HAP-1 (cell line): ENCODE data around the gene TSTD1.
A peak's percentile ranks its signal among the peaks of the same experiment; 100 is the strongest.

Experiments used
- DNase-seq, 2 experiments: peaks; one replicate each; pipeline ENCODE4 v3.0.0-alpha.2; 2016 to 2020; ENCODE audit warnings: low spot score in 2 of 2
- H3K27me3 ChIP-seq: fragments of 250-450 bp; sonication (Bioruptor Pico); 2 replicates; pipeline ENCODE4 v1.5.1; 2020; ENCODE audit warnings: low read depth, mild to moderate bottlenecking, moderate library complexity
- H3K36me3 ChIP-seq: fragments of 250-450 bp; sonication (Bioruptor Pico); replicated peaks from 2 replicates; pipeline ENCODE4 v1.5.1; 2020; ENCODE audit warnings: mild to moderate bottlenecking
- H3K4me1 ChIP-seq: fragments of 250-450 bp; sonication (Bioruptor Pico); 2 replicates; pipeline ENCODE4 v1.5.1; 2020; ENCODE audit warnings: mild to moderate bottlenecking
- H3K4me3 ChIP-seq: fragments of 250-450 bp; sonication (Bioruptor Pico); 2 replicates; pipeline ENCODE4 v1.5.1; 2020; ENCODE audit warnings: mild to moderate bottlenecking, moderate library complexity
- H3K9me3 ChIP-seq: fragments of 250-450 bp; sonication (Bioruptor Pico); 2 replicates; pipeline ENCODE4 v1.5.1; 2020; ENCODE audit warnings: mild to moderate bottlenecking, moderate library complexity
- in situ Hi-C: fragments of 300-500 bp; cut with MboI; formaldehyde crosslinking; loops from 3 replicates; pipeline ENCODE4 v1.14.3; 2020; ENCODE audit warnings: low sequenced_read_pairs, inconsistent platforms, mixed read lengths

TSTD1 gene

GRCh38 chr1:161054805-161055204, 16.0 kb upstream of the TSTD1 start:
- Histone ChIP-seq H3K36me3 (no peaks in the 10 kb centered on the region), H3K27me3 (no peaks in the 10 kb centered on the region), H3K4me3 (no peak overlapping the region), H3K9me3 (no peaks in the 10 kb centered on the region), H3K4me1 (no peaks in the 10 kb centered on the region)
- DNase-seq: no peak
- in situ Hi-C loops: no loop called here

DNA sequence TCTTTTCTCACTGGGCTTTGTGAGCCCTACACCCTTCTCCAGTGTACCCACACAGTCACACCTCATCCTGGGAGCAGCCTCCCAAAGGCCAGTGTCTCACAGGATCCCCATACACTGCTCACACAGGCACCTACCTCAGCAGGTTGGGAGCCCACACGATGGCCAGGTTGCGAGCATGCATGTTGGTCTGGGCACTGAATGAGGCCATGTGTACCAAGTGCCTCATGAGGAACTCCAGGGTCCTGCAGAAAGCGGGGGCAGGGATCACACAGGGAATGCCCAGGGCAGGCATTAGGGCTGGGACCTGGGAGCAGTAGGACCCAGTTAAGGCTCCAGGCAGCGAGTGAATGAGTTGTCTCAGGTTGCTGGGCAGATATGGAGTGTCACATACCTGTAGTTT, 15.5 kb upstream of the TSTD1 start:
- H3K4me3 ChIP-seq: no peak overlapping the region
- no peaks in the 10 kb centered on the region for H3K36me3 ChIP-seq
- no peaks in the 10 kb centered on the region for H3K27me3 ChIP-seq
- no peaks in the 10 kb centered on the region for H3K9me3 ChIP-seq
- in situ Hi-C loops: no loop called here
- H3K4me1 ChIP-seq: no peaks in the 10 kb centered on the region
- no peak for DNase-seq

DNA sequence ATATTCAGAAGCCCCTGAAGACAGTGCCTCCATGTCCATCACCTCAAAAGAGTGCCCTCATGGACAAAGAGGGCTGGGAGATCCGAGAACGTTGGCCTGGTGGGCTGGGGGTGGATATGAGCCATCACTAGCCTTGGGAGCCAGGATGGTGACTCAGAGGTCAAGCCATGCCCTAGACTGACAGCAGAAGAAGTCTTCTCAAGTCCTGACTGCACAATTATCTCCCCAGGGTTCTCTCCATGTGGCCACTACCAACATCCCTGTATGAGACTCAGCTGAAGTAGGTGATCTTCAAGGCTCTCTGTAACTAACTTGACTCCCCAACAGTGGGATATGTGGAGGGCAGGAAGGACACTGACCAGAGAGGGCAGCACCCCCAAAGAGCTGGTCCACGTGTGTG, 14.1 kb upstream of the TSTD1 start:
- no peaks in the 10 kb centered on the region for H3K36me3 ChIP-seq
- DNase-seq: no peak
- in situ Hi-C loops: no loop called here
- no peaks in the 10 kb centered on the region for H3K4me1 ChIP-seq
- H3K4me3 ChIP-seq: no peak overlapping the region
- H3K27me3 ChIP-seq: no peaks in the 10 kb centered on the region
- no peaks in the 10 kb centered on the region; the same call in 1 of the 2 replicates for H3K9me3 ChIP-seq

DNA sequence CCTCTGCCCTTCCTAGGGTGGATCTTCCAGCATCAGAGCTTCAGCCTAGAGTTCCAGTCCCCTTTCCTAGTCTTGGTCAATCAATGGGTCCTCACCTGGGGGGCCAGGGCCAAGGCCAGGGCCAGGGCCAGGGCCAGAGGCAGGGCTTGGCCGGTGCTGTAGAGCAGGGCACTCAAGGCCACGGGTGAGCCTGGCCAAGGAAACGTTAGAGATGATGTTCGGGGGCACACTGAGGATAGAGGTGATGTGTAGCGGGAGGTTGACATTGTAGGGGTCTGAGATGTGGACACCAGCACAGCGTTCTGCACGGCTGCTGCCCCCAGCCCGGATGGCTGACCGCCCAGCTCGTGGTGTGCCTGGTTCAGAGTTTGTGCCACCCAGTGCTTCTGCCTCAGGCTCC, 12.5 kb upstream of the TSTD1 start:
- in situ Hi-C loops: no loop called here
- H3K4me3 ChIP-seq: no peak overlapping the region
- H3K27me3 ChIP-seq: no peaks in the 10 kb centered on the region
- 0 out of 2 replicates have a peak, but pooled peaks cover 2% of the 10 kb centered on the region for H3K4me1 ChIP-seq
- DNase-seq: no peak
- H3K9me3 ChIP-seq: peaks cover 7% of the 10 kb centered on the region
- H3K36me3 ChIP-seq: no peaks in the 10 kb centered on the region

DNA sequence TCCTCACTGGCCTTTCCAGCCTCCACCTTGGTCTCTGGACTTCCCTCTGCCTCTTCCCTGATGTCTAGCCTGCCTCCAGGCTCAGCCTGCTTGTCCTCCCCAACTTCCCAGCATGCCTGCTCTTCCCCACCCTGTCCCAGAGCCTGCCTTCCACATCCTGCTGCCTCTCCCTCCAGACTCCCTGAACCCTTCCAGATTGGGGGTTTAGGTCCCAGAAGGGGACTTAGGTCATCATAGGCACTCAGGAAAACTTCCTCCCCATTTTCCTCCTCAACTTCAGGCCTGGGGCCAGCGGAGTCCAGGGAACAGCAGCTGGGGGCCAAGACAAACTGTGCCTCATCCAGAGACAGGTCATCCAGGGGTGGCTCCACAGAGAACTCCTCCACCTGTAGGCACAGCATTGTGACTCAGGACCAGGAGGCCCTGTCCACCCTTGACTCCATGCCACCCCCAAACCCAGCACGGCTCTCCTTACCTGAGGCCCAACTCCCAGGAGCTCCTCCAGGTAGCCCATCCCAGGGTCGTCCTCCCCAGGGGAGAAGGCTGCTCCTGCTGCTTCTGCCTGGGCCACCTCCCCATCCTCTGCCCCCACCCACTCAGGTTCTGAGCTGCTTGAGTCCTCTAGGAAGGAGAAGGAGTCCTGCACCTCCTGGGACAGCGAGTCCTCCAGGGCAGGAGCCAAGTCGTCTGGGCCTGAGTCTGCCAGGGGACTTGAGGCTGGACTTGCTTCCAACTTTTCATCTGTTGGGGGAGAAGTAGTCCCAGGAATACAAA, 10.4 kb upstream of the TSTD1 start:
- Histone ChIP-seq H3K36me3 (no peaks in the 10 kb centered on the region), H3K9me3 (peaks cover 9% of the 10 kb centered on the region), H3K27me3 (no peaks in the 10 kb centered on the region), H3K4me1 (peaks cover 8% of the 10 kb centered on the region), H3K4me3 (no peak overlapping the region)
- no peak for DNase-seq
- in situ Hi-C loops: no loop called here

GRCh38 chr1:161047436-161048420, 9.0 kb upstream of the TSTD1 start:
- peaks cover 6% of the 10 kb centered on the region for H3K36me3 ChIP-seq
- no peak overlapping the region for H3K4me3 ChIP-seq
- in situ Hi-C loops: no loop called here
- no peak for DNase-seq
- H3K4me1 ChIP-seq: peaks cover 9% of the 10 kb centered on the region
- H3K9me3 ChIP-seq: peaks cover 9% of the 10 kb centered on the region
- no peaks in the 10 kb centered on the region for H3K27me3 ChIP-seq

DNA sequence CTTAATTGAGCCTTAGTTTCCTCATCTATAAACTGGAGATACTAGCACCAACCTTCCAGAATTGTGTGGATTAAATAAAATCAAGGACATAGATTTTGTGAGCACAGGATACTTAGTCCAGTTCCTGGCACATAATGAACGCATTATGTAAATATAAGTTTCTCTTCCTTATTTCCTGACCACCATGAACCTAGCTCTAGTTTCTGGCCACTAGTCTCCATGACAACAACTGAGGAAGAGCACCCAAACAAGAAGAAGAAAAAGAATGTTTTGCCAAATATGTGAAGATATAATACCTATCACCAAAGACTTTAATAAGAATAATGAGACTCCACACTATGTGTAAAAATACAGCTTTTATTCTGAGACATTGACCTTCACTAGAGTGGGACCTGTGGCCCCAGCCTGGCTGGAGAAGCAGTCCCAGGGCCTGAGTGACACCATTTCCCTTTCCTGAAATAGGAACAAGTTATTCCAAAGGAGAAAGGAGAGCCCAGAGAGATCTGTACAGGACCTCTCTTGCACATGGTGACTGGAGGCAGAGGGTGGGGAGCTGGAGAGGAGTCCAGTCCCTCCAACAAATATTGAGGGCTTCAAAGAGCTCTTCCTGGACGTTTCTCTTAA, 8.0 kb upstream of the TSTD1 start:
- Histone ChIP-seq H3K9me3 (peaks cover 9% of the 10 kb centered on the region), H3K4me3 (no peak overlapping the region), H3K36me3 (peaks cover 14% of the 10 kb centered on the region), H3K27me3 (no peaks in the 10 kb centered on the region), H3K4me1 (peaks cover 9% of the 10 kb centered on the region)
- in situ Hi-C loops: no loop called here
- DNase-seq: no peak

- H3K4me3 ChIP-seq: peak within 1 kb of the TSS; percentile 65
- DNase-seq: peak; percentile 91 to 93
- in situ Hi-C loops: no loop called here
- peaks cover 9% of the 10 kb centered on the region for H3K4me1 ChIP-seq
- no peaks in the 10 kb centered on the region for H3K27me3 ChIP-seq
- peaks cover 22% of the 10 kb centered on the region for H3K36me3 ChIP-seq
- peaks cover 9% of the 10 kb centered on the region for H3K9me3 ChIP-seq
Observed at GRCh38 chr1:161045736-161046604, 7.2 kb upstream of the TSTD1 start, which contains the start of gene USF1. Gene USF1, minus strand, starts transcription at chr1:161045977. Its CDS starts 2,702 bp downstream, at chr1:161043275.

DNA sequence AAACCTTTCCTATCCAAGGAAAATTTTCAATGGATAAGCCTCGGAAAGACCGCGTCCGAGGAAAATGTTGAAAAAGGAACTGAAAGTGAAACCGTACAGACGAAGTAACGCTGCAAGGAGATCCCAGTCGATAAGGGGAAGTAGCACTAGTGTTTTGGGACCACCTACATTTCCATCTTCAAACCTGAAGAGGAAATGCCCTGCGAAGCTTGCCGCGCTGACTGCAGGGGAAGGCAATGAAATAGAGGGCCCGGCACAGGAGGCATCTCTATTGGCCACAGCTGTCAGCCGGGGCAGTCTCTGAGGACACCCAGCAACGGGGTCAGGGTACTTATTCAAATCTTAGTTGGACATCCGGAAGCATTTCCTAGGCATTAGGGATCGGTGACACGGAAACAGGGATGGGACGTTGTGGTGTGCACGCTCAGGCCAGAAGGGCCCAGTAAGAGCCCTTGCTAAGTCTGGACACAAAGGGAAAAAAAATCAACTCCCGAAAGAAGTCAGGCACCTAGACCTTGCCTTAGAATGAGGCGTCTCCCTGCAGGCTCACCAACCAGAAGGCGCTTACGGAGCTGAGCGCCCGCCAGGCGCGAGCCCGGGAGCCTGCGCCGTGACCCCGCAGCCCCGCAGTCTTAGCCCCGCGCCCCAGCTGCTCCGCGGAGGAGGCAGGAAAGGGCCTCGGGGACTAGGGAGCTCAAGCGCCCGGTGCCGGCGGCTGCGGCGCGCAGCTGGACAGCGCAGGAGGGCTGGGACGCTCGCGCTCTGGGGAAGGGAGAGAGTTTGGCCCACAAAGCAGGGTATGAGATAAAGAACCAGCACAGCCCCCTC, 6.4 kb upstream of the TSTD1 start:
- peaks cover 9% of the 10 kb centered on the region for H3K9me3 ChIP-seq
- H3K36me3 ChIP-seq: peaks cover 30% of the 10 kb centered on the region
- H3K4me1 ChIP-seq: peaks cover 9% of the 10 kb centered on the region
- DNase-seq: peak; percentile 73 to 80
- no peaks in the 10 kb centered on the region for H3K27me3 ChIP-seq
- in situ Hi-C loops: no loop called here
- H3K4me3 ChIP-seq: peak overlapping the region; percentile 65

DNA sequence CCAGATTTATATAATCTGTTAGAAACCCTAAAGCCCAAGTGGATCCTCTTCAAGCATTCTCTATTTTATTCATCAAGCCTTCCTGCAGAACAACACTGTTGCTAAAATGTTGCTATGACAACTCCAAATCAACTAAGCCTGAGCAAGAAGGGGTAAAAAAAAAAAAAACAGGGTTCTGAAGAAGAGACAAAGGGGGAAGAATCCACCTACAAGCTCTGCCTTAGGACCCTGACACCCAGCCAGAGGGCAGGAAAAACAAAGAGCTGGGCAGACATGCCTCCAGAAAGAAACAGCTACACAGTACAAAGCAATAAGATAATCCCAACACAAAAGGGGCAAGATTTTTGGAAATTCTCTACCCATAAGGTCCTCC, 5.8 kb upstream of the TSTD1 start:
- in situ Hi-C loops: no loop called here
- Histone ChIP-seq H3K4me1 (peaks cover 9% of the 10 kb centered on the region), H3K27me3 (no peaks in the 10 kb centered on the region), H3K36me3 (peaks cover 36% of the 10 kb centered on the region), H3K9me3 (peaks cover 9% of the 10 kb centered on the region), H3K4me3 (peak overlapping the region; percentile 65)
- peak; percentile 19 to 43 for DNase-seq

GRCh38 chr1:161039546-161039945, 782 bp upstream of the TSTD1 start:
- no peak for DNase-seq
- no peak overlapping the region for H3K4me3 ChIP-seq
- H3K4me1 ChIP-seq: peaks cover 15% of the 10 kb centered on the region
- H3K9me3 ChIP-seq: no peaks in the 10 kb centered on the region
- H3K27me3 ChIP-seq: no peaks in the 10 kb centered on the region
- peaks cover 38% of the 10 kb centered on the region for H3K36me3 ChIP-seq
- in situ Hi-C loops: no loop called here

DNA sequence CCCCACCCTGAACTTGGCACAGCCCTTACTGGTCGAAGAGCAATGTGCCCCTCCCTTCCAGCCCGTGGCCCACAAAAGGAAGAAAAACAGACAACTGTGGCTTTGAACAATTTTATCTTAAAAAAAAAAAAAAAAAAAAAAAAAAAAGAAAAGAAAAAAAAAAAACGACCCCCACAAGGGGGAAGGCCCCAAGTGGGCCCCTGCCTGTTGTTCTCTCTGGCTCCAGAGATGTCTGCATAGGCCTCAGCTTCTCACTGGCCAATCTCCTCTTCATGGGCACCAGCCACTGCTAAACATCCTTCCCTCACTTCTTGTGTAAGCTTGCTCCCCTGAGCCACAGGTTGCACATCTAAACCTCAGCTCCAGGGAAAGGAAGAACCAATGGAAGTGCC, 386 bp upstream of the TSTD1 start:
- H3K4me1 ChIP-seq: peaks cover 11% of the 10 kb centered on the region
- H3K27me3 ChIP-seq: no peaks in the 10 kb centered on the region
- in situ Hi-C loops: no loop called here
- DNase-seq: no peak
- H3K36me3 ChIP-seq: peaks cover 38% of the 10 kb centered on the region
- H3K9me3 ChIP-seq: no peaks in the 10 kb centered on the region
- no peak overlapping the region for H3K4me3 ChIP-seq
